ENCODE measurements around the gene TP73.

Gene TP73

DNA sequence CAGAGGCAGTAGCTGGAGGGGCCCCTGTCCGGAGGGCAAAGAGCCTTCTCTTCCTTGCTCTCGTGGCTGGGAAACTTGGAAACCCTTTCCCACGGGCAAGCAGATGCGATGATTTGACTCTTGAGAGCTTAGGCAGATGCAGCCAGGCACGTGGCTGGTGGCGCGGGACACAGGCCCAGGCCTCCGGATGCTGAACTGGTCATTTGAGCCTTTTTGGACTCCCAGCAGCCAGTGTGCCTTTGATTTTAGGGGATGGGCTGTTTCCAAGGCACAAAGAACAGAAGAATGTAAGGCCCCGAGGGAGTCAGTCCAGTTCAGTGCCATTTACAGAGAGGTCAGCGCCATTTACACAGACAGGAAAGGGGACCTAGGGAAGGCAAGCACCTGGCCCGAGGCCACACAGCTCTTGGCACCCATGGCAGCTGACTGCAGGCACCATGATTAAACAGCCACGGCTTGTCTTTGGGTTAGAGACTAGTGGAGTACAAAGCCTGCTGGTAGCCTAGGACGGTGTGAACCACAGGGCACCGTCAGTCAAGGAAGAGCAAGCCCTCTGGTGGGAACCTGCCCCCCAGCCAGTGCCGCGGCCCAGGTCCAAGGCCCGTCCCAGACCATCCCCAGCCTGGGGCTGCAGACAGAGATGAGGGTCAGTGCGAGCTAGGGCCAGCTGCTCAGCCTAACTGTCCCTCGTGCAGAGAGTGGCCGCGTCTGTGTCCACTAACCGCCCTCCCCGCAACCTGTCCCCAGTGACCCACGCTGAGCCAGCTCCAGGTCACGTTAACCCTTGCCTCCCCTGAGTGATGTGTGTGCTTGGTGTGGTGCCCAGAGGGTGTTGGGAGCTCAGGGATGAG, 79.5 kb downstream of the TP73 start:
- no peak for DNase-seq

- no peak for DNase-seq
Observed at GRCh38 chr1:3732434-3733093, 80.2 kb downstream of the TP73 start.

- no peak for DNase-seq
Observed at GRCh38 chr1:3733094-3733882, 81.0 kb downstream of the TP73 start.

- no peak for DNase-seq
Observed at GRCh38 chr1:3733883-3734589, 81.7 kb downstream of the TP73 start.

GRCh38 chr1:3734602-3735001, 82.3 kb downstream of the TP73 start:
- DNase-seq, result no peak

DNA sequence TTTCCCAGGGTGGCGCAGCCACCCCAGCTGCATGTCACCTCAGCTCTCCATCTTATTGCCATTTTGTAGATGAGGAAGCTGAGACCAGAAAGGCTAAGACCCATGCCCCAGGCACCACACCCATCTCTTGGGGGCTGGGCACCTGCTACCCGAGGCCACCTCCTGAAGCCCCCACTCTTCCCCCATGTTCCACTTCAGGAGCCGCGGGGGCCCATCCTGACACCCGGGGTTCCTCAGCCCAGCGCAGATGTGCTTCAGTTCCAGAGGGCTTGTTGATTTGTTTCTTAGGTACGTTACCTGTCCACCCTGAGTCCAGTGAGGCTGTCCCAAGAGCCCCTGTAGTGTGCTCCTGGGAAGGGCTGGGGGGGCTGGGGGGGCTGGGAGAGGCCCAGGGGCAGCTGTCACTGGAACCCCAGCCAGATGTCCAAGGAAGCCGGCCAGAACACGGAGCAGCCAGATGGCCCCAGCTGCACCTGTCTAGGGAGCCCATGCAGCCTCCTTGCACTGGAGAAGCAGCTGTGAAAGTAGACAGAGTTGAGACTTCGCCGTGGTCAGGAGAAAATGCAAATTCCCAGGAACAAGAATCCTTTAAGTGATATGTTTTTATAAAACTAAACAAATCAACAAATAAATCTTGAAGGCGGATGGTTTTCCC, 82.8 kb downstream of the TP73 start:
- DNase-seq, result no peak

GRCh38 chr1:3735688-3736087, 83.4 kb downstream of the TP73 start:
- no peak for DNase-seq

DNA sequence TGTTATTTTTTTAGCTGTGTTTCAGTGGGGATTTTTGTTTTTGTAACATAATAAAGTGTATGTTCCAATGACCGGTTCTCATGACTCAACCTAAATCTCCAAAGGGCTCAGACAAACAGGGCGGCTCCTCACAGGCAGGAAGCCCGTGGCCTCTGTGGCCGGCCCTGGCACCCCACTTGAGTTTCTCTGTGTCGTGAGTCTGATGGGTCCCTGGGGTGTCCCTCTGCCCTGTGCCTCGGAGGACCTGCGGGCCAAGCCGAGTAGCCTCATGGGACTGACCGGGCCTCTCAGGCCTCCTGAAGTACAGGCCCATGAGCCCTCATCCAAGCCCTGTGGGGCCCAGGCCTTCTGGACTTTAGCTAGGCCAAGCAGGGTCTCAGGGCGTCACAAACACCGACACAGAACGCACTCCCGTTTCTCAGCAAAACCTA, 83.8 kb downstream of the TP73 start:
- DNase-seq, result no peak

- DNase-seq, result no peak
Observed at GRCh38 chr1:3736708-3737107, 84.4 kb downstream of the TP73 start.

DNA sequence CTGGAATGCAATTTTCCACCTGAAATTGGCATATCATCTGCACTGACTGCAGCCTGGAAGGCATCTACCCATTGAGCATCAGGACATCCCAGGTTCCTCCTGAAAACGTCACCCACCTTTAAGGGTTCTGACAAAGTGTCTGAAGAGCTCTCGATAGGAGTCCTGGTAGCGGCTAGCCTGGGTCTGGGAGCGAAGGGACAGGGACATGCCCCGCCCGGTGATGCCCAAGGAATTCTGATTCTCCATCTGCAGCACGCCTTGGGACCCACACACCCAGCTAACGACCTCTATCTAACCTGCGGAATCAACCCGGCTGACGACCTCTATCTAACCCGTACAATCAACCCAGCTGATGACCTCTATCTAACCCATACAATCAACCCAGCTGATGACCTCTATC, 86.6 kb downstream of the TP73 start:
- DNase-seq, result no peak

DNA sequence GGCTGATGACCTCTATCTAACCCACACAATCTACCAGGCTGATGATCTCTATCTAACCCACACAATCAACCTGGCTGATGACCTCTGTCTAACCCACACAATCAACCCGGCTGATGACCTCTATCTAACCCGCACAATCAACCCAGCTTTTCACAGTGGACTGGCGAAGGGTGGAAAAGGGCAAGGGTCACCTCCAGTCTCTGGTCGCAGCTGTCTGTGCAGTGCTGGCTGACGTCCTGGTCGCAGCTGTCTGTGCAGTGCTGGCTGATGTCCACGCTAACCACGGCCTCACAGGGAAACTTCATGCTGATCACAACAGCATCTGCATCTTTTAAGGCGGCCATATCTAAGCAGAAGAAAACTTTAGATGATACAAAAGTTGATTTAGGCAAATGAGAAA, 87.7 kb downstream of the TP73 start:
- no peak for DNase-seq

DNA sequence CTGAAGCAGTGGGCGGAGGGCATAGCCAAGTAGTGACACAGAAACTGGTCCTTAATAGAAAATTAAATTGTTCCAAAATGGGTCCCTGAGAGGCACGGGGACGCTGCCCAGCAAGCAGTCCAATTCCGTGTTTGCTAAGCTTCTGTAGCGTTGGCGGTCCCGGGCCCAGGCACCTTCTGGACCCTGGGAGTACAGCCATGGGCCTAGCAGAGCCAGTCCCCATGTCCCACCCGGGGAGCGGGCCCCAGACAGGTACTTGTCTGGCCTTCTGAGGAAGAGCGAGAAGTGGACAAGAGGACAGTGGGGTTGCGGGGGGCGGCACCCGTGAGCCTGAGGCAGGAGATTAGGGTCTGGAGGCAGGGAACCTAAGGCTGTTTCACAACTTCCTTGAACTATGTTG, 88.4 kb downstream of the TP73 start:
- DNase-seq, result no peak

GRCh38 chr1:3741566-3742438, 89.5 kb downstream of the TP73 start:
- no peak for DNase-seq

DNA sequence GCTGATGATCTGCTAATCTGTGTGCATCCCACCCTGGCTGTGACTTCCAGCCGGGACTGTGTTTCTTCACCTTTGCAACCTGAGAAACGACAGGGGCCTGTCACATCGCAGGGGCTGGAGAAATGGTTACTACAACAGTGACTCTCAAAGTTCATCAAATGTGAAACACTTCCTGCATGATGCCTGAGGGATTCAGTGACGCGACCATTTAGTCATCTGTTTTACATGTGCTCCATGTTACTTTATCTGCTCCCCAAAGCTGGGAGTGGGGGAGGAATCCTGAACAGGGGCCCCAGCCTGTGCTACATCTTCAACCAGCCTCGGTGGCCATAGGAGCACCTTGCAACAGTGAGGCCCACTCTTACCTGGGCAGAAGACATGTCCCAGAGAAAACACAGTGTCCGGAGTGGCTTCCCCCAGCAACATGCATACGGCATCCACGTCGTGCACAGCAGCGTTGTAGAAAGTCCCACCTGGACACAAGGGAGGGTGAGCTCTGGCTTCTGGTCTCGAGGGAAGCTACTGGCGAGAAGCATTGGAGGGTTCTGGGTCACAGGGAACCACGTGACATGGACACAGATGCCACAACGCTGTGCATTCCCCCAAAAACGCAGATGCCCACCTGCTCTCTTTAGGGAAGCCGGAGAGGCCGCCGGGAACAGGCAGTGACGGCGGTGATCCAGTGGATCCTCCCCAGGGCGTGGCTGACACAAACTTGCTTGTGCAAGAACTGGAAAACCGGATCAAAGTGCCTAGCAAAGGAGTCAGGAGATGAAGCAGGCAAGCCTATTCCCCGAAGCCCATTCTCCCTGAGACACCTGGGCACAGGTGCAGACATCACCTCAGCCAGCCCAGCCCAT, 90.4 kb downstream of the TP73 start:
- no peak for DNase-seq

- no peak for DNase-seq
Observed at GRCh38 chr1:3743421-3743820, 91.1 kb downstream of the TP73 start.

- no peak for DNase-seq
Observed at GRCh38 chr1:3743826-3744225, 91.5 kb downstream of the TP73 start.

GRCh38 chr1:3744646-3745045, 92.3 kb downstream of the TP73 start:
- DNase-seq, result no peak

GRCh38 chr1:3745071-3745470, 92.8 kb downstream of the TP73 start:
- DNase-seq, result no peak

DNA sequence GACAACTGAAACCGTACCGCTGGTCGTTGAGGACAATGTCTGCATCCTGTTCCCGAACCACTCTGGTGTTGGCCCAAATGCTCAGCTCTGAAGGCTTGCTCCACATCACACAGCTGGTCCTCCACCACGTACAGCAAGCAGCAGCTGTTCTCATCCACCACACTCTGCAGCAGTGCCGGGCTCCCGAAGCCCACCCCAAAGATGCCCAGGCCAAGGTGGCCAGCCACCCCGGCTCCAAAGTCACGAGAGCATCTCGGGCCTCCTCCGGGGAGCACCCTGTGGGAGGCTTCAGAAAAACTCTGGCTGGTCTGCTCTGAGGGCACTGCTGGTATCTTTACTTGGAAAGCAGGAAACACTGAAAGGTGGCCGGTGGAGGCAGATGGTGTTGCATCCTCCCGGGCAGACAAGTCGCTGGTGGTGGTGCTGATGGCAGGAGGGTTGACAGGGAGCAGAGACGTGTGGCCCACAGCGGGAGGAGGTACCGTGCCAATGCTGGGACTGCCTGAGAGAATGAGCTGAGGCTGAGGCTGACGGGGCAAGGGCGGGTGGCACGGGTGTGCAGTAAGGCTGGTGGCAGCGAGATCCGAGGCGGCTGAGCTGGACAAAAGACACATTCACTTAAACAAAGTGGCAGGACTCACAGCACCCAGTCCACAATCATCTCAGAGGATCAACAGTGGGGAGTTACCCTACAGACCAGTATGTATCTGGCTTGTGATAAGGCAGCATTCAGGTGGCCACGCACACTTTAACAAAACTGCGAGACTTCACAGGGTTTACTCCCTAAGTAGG, 93.5 kb downstream of the TP73 start:
- no peak for DNase-seq
